ENCODE measurements around the gene PLN.

The PLN gene

GRCh38 chr6:118542184-118542952 lies 5.7 kb upstream of the PLN start:
- no peak for ATAC-seq

DNA sequence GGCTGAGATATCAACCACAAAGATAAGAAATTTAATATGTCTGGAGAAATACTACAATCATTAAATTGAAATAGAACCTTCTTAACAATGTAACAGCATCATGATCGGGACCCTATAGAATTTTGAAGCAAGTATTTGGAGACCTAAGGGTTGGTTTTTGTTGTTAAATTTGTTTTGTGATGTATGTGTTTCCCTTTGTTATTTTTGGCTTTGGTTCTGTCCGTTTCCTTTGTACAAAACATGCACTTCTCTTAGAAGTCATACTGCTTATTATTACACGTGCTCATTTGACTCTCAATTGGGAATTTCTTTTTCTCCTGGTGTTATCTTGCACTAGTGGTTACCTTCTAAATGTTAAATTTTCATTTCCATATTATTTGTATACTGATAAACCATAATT lies 4.0 kb upstream of the PLN start:
- ATAC-seq = no peak

DNA sequence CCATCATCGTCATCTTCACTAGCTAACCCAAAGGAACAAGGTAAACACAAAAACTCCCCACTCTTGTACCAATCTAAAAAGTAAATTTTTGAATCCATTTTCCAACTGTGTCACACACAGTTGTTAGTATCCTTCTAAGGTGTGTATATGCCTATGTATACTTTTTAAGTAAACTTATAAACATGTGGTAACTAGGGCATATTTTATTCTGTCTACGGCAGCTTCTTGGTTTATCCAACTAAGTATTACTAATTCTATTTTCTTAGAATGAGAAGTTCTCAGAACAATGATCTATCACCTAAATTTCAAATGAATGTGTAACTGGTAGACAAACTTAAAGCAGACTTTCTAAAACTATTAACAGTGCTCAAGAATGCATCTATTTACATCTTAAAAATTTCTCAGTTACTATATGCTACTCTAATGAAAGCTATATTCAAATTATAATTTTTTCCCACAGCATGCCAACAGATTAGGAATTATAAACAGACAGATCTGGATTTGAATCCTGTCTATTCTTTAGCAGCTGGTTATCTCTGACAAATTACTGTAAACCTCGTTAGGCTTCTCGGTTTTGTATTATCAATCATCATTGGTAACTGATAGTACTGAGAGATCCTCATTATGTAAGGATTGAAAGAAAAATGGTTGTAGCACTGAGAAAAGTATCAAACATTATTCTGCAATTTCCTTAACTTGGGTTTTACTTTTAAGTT lies 1.8 kb upstream of the PLN start:
- ATAC-seq = peak; percentile 87 to 88

DNA sequence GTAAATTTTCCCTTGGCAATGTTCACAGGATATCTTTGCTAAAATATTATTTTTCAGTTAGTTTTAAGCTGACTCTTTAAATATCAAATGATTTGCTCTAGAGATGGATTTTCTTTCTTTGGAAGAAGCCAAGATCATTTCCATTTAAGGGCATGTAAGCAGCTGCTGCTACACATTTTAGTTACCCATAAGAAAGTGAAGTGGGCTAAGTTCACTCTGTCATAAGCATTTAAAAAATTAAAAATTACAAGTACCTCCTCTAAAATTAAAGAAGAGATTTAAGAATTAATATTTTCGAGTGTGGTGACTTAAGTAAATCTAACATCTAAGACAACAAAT lies 1.2 kb upstream of the PLN start:
- no peak for ATAC-seq

- ATAC-seq = no peak
Measured at GRCh38 chr6:118548613-118549012, 517 bp downstream of the PLN start.

- peak; percentile 55 to 57 for ATAC-seq
Measured at GRCh38 chr6:118551063-118552053, 3.3 kb downstream of the PLN start.

GRCh38 chr6:118553132-118553531 lies 5.0 kb downstream of the PLN start:
- no peak for ATAC-seq

GRCh38 chr6:118554698-118555097 lies 6.6 kb downstream of the PLN start:
- ATAC-seq = no peak

- ATAC-seq = peak; percentile 74 to 80
Measured at GRCh38 chr6:118558464-118559217, 10.5 kb downstream of the PLN start.

DNA sequence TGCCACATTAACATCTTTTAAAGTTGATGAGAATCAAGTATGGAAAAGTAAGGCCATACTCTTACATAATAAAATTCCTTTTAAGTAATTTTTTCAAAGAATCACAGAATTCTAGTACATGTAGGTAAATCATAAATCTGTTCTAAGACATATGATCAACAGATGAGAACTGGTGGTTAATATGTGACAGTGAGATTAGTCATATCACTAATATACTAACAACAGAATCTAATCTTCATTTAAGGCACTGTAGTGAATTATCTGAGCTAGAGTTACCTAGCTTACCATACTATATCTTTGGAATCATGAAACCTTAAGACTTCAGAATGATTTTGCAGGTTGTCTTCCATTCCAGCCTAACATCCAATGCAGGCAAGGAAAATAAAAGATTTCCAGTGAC lies 11.6 kb downstream of the PLN start:
- ATAC-seq = peak; percentile 56 to 77

- ATAC-seq = no peak
Measured at GRCh38 chr6:118562248-118562647, 14.2 kb downstream of the PLN start.

DNA sequence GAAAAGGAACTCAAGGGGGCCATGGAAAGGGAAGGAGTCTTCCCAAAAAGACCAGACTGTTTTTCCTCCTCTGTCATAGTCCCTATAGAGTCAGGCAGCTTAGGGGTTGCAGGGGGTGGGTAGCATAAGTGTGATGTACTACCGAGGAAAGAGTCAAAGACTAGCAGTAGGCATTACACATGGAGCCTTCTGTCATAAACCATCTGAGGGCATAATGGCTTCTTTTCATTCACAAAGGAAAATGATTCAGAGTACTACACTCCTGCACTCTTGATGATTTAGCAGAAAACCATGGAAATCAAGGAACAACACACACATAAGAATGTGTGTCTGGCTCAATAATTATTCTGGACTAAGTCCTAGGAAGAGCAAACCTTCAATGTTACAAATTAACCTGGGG lies 14.9 kb downstream of the PLN start:
- ATAC-seq = no peak

DNA sequence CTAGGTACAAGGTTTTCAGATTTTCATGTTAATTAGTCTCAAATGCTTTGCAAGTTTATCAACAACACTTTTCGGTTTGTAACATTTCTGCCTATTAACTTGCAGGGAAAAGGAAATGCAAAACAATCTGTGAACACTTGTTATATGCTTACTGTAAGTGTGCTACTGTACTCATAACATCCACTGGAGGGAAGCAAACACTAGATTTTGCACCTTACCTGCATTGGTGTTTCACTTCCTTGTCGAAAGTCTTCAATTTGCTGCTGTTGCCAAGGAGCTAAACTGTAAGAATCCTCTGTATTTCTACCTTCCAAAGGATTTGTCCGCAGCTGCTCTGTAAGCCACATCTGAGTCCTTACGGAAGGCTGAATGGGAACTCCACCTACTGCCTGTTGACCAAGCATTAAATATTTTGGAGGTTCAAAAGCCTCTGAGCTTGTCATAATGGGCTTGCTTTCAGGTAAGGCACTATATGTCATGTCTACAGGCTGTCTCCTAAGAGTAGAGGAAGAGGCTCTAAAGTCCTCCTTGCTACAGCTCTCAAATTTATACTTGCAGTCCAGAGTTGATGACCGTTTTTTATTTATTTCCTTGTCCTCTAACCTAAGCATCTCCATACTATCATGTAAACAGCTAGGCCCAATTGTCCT lies 17.3 kb downstream of the PLN start:
- ATAC-seq = peak; percentile 61 to 88

- ATAC-seq = no peak
Measured at GRCh38 chr6:118567974-118568373, 19.9 kb downstream of the PLN start.

DNA sequence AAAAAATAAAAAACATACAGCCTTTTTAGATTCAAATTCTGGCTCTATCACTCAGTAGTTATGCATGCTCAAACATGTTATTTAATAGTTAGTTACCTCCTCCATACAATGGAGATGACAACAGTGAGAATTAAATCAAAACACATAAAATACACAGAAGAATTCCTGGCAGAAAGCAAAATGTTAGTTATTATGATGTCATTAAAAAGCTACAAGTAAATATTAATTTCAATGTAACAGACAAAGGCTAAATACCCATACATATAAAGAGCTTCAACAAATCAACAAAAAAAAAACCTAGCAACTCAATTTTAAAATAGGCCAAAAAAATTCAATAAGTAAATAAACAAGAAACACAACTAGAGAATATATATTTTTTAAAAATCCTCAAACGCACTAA lies 21.4 kb downstream of the PLN start:
- ATAC-seq = no peak

DNA sequence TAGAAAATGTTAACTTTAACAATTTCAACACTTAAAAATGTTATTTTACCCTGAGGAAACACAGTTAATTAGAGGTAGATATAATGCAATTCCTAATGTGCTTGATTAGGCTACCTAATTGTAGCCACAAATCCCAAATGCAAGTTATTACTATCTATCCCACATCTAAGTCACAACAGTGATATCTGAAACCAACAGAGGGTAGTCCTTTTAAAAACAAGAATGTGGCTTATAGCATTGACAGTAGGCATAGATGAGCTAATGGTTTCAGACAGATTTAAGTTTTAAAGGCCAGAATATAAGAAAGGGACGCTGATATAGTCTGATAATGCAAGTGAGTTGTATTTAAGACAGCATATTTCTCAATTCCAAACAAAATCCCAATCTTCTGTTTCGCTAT lies 23.0 kb downstream of the PLN start:
- no peak for ATAC-seq

DNA sequence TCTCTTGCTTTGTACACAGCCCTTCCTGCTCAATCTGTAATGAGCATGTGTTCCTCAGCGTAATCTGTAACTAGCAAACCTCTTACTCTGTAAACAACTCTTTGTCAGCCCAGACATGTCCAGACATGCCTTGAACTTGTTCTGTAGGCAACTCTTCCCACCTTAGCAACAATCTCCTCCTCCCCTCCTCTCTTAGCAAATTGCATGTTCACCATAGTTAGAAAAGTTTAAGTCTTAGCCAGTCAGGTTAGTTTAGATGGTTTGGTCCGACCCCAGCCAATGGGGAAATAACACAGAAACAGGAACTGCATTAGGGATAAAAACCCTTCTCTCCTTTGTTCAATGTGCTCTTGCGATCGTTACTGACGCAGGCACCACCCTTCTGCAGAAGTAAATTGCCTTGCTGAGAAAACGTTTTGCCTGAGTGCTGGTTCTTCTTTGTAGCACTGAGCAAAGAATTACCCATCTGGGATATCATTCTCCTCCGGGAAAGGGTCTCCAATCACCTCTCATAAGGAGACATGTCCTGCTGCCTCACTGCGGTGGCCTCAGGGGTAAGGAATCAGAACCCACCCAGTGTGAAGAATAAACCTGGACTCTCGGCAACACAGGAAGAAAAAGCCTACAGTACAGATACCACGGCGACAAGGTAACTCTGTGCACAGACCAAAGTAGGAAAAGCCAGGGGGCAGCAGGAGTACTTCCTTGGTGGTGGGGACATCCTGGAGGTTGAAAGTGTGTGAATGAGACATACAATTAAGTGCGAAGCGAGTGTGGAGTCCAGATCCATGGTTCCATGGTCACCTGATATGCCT lies 26.2 kb downstream of the PLN start:
- no peak for ATAC-seq

DNA sequence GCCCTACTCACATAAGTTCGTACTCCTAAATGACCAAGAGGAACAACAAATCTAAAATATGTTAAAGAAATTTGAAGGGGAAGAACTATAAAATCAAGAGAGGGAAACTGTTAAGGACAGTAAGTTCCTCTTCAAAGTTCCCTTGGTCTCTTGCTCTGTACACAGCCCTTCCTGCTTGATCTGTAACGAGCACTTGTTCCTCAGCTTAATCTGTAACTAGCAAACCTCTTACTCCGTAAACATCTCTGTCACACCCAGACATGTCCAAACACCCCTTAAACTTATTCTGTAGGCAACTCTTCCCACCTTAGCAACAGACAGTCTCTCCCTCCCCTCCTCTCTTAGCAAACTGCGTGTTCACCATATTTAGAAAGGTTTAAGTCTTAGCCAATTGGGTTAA lies 29.9 kb downstream of the PLN start:
- ATAC-seq = no peak

GRCh38 chr6:118578617-118579016 lies 30.5 kb downstream of the PLN start:
- no peak for ATAC-seq

GRCh38 chr6:118579786-118580185 lies 31.7 kb downstream of the PLN start:
- ATAC-seq = no peak
